Measurements from ENCODE around the gene TNNT3.

The TNNT3 gene

DNA sequence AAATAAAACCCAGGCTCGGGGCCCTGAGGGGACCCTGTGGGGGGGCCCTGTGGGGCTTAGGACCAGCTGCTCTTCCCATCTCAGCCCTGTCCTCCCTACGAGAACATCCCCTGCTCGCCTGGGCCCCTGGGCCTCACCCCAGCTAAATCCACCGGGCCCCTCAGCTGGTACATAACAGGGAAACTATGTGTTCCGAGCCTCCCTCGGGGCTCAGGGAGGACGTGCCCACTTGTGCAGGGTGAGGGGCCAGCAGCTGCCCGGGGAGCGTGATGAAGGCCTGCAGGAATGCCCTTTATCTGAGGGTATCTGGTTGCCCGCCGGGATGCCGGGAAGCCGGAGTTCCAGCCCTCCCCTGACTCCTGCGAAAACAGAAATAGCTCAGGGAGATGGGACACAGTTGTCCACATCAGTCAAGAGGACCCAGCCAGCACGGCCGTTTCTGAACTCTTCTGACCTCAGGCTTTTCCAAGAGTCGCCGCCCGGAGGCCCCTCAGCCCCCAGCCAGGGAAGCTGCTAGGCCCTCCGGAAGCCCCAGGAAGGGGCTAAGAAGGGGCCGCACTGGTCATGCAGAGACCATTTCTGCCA, 48.2 kb downstream of the TNNT3 start:
- no peak for DNase-seq
- no peaks in the 10 kb centered on the region for H3K4me1 ChIP-seq (ENCODE audit: low read length)
- no peak overlapping the region for H3K27ac ChIP-seq (ENCODE audit: low read length)
- H3K9me2 ChIP-seq (replicated peaks; ENCODE audit: insufficient read depth, low read length): no peaks in the 10 kb centered on the region
- no peaks in the 10 kb centered on the region for H4K20me1 ChIP-seq (ENCODE audit: insufficient read depth, low read length)
- H3K27me3 ChIP-seq (replicated peaks; ENCODE audit: insufficient read depth, low read length): no peaks in the 10 kb centered on the region
- TF ChIP-seq EZH2 (optimal IDR thresholded peaks at IDR 0.05; ENCODE audit: low read depth, low read length) (no peak), EZH2phosphoT487 (IDR thresholded peaks at IDR 0.05; ENCODE audit: low read length) (no peak)
- TF ChIP-seq, protein P1, sequence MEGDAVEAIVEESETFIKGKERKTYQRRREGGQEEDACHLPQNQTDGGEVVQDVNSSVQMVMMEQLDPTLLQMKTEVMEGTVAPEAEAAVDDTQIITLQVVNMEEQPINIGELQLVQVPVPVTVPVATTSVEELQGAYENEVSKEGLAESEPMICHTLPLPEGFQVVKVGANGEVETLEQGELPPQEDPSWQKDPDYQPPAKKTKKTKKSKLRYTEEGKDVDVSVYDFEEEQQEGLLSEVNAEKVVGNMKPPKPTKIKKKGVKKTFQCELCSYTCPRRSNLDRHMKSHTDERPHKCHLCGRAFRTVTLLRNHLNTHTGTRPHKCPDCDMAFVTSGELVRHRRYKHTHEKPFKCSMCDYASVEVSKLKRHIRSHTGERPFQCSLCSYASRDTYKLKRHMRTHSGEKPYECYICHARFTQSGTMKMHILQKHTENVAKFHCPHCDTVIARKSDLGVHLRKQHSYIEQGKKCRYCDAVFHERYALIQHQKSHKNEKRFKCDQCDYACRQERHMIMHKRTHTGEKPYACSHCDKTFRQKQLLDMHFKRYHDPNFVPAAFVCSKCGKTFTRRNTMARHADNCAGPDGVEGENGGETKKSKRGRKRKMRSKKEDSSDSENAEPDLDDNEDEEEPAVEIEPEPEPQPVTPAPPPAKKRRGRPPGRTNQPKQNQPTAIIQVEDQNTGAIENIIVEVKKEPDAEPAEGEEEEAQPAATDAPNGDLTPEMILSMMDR (IDR thresholded peaks at IDR 0.05; ENCODE audit: low read length): no peak
- H3K79me2 ChIP-seq (ENCODE audit: low read length): no peaks in the 10 kb centered on the region
- H3F3A ChIP-seq (ENCODE audit: insufficient read depth, low read length): no peaks in the 10 kb centered on the region
- H3K36me3 ChIP-seq (replicated peaks; ENCODE audit: insufficient read depth, low read length): no peaks in the 10 kb centered on the region
- H3K4me2 ChIP-seq (ENCODE audit: low read depth, low read length): no peak overlapping the region
- no peak overlapping the region for H2AFZ ChIP-seq (ENCODE audit: low read length)
- H3K4me3 ChIP-seq (ENCODE audit: low read length): no peak overlapping the region
- no peaks in the 10 kb centered on the region for H3K9me3 ChIP-seq (replicated peaks; ENCODE audit: insufficient read depth, low read length)
- no peak overlapping the region for H3K9ac ChIP-seq (ENCODE audit: low read length)

DNA sequence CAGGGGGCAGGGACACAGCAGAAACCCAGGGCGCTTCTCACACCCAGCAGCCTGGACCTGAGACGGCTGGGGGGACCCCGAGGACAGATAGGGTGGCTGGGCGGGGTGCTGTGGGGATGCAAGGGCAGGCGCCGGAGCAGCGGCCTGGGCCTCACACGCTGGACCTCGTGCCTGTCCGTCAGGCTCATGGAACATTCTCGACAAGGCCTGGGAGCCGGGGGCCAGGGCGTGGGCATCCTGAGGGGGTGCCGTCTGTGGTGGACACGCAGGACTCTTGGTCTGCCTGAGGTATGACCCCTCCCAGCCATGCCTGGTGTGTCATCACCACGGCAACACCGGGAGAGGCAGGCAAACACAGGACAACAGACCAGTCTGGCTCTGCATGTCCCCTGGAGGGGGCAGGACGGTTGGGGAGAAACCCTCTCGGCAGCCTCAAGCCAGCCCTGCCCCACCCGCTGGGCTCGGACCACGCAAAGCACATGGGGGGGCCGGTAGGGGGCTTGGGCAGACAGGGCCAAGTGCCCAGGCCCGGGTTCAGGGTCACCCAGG, 49.0 kb downstream of the TNNT3 start:
- Histone ChIP-seq H3K9me2 (replicated peaks; ENCODE audit: insufficient read depth, low read length) (no peaks in the 10 kb centered on the region), H3K4me2 (ENCODE audit: low read depth, low read length) (no peak overlapping the region), H3K4me3 (ENCODE audit: low read length) (no peak overlapping the region), H4K20me1 (ENCODE audit: insufficient read depth, low read length) (no peaks in the 10 kb centered on the region), H3K79me2 (ENCODE audit: low read length) (no peaks in the 10 kb centered on the region), H2AFZ (ENCODE audit: low read length) (no peak overlapping the region), H3K27me3 (replicated peaks; ENCODE audit: insufficient read depth, low read length) (no peaks in the 10 kb centered on the region), H3K9ac (ENCODE audit: low read length) (no peak overlapping the region), H3K9me3 (replicated peaks; ENCODE audit: insufficient read depth, low read length) (no peaks in the 10 kb centered on the region), H3K4me1 (ENCODE audit: low read length) (no peaks in the 10 kb centered on the region), H3K27ac (ENCODE audit: low read length) (no peak overlapping the region), H3F3A (ENCODE audit: insufficient read depth, low read length) (no peaks in the 10 kb centered on the region), H3K36me3 (replicated peaks; ENCODE audit: insufficient read depth, low read length) (no peaks in the 10 kb centered on the region)
- DNase-seq: no peak
- TF ChIP-seq, protein P1 (IDR thresholded peaks at IDR 0.05; ENCODE audit: low read length): no peak
- TF ChIP-seq EZH2phosphoT487 (IDR thresholded peaks at IDR 0.05; ENCODE audit: low read length): no peak
- TF ChIP-seq EZH2 (optimal IDR thresholded peaks at IDR 0.05; ENCODE audit: low read depth, low read length): no peak

DNA sequence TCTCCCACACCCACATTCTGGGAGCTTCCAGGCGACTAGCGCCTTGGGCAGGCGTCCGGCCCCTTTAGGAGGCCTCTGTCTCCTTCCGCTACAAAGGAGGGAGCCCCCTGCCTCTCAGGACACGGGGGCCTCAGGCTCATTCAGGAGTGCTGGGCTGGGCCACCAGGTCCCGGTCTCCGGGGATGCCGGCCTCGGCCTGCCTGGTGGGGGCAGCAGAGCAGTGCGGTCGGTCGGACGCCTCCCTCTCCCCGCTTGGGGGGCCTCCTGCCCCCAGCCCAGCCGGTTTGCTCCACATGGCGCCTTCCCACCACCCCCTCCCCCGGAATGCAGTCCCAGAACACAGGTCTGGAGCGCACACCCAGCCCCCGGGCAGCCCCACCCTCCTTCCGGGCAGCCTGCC, 49.5 kb downstream of the TNNT3 start:
- Histone ChIP-seq H3K79me2 (ENCODE audit: low read length) (no peaks in the 10 kb centered on the region), H3K9me2 (replicated peaks; ENCODE audit: insufficient read depth, low read length) (no peaks in the 10 kb centered on the region), H3K9ac (ENCODE audit: low read length) (no peak overlapping the region), H3F3A (ENCODE audit: insufficient read depth, low read length) (no peaks in the 10 kb centered on the region), H3K4me2 (ENCODE audit: low read depth, low read length) (no peak overlapping the region), H4K20me1 (ENCODE audit: insufficient read depth, low read length) (no peaks in the 10 kb centered on the region), H2AFZ (ENCODE audit: low read length) (no peak overlapping the region), H3K4me1 (ENCODE audit: low read length) (no peaks in the 10 kb centered on the region), H3K9me3 (replicated peaks; ENCODE audit: insufficient read depth, low read length) (no peaks in the 10 kb centered on the region), H3K36me3 (replicated peaks; ENCODE audit: insufficient read depth, low read length) (no peaks in the 10 kb centered on the region), H3K4me3 (ENCODE audit: low read length) (no peak overlapping the region), H3K27me3 (replicated peaks; ENCODE audit: insufficient read depth, low read length) (no peaks in the 10 kb centered on the region), H3K27ac (ENCODE audit: low read length) (no peak overlapping the region)
- no peak for TF ChIP-seq EZH2 (optimal IDR thresholded peaks at IDR 0.05; ENCODE audit: low read depth, low read length)
- no peak for TF ChIP-seq EZH2phosphoT487 (IDR thresholded peaks at IDR 0.05; ENCODE audit: low read length)
- TF ChIP-seq, protein P1 (IDR thresholded peaks at IDR 0.05; ENCODE audit: low read length): no peak
- no peak for DNase-seq
